Superior temporal gyrus (tissue), 1 donor: ENCODE data around the gene CNOT4.

Source experiments
- DNase-seq: peaks from one replicate; pipeline ENCODE4 v3.0.0-alpha.2; 2016; ENCODE audit errors: extremely low spot score

Gene CNOT4

DNA sequence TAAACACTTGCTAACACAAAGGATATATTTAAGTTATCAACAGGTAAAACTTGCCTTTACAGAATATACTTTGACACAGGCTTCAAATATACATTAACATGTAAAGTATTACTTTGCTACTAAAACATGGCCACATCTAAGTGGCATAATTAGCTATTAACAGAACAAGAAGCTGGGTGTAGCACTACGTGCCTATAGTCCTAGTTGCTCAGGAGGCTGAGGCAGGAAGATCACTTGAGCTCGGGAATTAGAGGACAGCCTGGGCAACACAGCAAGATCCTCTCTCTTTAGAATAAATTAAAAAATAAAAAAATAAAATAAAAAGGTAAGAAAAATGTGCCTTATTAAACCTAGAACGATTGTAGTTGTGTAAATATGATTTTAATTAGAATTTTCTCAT is 106.6 kb downstream of the CNOT4 start:
- DNase-seq, result no peak

DNA sequence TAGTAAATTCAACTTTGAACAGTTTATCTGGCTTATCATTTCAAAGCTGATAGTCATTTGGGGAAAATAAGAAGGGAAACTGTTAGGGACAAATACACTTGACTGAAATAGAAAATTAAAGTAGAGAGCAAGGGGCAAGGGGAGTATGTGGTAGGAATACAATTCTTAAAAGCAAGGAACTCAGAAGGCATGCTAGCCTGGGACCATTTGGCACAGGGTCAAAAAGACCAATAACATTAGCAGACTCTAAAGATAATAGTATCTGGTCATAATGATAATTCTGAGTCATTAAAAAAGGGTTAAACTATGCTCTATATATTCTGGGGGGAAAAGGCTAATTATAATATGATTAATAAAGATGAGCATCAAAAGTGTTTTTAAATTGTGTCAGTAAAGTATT is 112.2 kb downstream of the CNOT4 start:
- DNase-seq, result no peak

DNA sequence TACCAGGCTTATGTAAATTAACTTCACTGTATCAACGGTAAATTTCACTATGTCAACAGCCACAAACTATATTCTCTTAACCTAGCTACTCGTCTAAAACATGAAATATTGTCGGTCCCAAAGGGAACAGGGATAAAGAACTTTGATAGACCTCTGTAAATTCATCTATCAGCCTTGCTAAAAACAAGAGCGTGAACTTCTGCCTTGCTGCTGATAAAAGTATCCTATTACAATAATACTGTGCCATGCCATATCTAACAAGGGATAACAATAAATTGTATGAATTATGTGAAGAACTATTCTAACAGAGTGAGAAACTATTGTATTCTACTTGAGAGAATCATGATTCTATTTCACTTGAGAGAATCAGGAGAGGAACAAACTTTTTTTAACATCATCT is 117.2 kb downstream of the CNOT4 start:
- no peak for DNase-seq

DNA sequence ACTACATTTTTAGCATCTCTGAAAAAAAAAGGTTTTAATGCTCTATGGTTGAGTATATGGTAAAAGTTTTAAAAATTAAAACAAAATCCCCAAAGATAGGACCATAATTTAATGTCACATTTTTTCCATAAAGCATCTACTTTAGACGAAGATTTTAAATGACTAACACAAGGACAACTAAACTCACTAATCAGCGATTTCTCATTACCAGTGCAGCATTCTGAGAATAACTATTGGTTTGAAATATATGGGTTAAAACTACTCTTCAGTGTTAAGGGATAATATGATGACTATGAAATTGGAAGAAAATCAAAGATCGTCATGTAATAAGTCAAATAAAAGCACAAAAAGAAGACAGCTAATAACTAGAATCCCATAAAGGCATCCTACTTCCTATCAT is 118.4 kb downstream of the CNOT4 start:
- DNase-seq, result no peak

DNA sequence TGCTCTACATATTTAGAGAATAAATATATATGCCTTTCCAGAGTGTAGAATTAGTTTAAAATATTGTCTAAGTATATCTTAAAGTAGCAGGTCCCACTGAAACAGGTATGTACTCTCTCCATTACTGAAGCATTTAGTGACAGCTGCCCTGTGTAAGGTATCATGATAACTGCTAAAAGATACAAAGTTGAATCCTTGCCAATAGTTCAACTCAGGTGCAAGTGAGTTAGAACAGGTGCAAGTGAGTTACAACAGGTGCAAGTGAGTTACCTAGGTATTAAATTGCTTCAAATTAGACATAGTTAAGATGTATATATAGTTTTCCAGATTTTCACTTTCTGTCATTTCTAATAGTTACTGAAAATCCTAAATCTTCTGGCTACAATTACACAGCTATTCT is 119.1 kb downstream of the CNOT4 start:
- DNase-seq, result no peak

DNA sequence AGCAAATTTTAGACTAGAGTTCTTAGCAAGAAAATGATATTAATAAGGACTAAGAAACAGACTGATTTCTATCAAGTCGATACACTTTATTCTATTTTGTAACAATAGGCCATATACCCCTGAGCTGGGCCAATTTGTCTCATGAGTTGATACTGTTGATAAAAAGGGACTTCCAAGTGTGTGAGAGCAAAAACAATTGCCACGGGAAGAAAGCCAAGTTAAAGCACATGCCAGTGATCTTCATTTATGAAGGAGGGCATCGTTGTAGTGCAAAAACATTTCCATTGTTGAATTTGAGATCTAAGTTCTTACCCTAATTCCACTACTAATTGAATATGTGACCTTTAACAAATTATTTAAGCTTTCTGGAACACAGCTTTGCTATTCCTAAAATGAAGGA is 119.9 kb downstream of the CNOT4 start:
- DNase-seq, result no peak

DNA sequence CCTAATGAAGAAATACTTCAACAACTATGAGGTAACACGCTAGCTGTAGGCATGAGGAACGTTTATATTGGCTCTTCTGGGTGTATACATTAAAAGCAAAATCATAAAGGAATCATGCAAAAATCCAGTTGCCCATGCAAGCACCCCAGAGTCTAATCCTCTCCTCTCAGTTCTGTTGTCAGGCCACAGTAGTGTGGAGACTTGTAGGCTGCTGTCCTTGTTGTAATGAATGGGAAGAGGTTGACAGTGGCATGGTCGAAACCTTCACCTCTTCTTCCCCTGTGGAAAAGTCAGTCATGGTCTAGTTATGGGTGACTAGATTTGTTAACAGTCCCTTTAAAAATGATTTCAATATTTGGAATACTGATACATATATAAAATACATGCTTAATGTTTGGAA is 121.3 kb downstream of the CNOT4 start:
- DNase-seq, result no peak

DNA sequence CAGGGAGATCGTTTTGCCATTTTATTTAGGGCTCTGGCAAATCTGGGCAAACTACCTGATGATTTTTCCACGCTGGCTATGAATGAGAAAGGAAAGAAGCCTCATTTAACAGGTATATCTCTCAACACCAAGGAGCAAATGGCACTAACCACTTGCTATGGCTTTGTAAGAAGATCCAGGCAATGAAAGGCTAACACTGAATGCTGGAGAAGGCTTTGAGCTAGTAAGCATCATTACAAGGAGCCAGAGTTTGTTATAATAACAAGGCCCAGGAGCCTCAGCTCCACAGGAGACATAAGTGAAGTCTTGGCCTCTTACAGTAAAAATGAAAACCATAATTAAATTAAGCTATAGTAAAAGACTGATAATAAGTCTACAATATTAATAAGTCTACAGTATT is 123.1 kb downstream of the CNOT4 start:
- DNase-seq, result no peak

DNA sequence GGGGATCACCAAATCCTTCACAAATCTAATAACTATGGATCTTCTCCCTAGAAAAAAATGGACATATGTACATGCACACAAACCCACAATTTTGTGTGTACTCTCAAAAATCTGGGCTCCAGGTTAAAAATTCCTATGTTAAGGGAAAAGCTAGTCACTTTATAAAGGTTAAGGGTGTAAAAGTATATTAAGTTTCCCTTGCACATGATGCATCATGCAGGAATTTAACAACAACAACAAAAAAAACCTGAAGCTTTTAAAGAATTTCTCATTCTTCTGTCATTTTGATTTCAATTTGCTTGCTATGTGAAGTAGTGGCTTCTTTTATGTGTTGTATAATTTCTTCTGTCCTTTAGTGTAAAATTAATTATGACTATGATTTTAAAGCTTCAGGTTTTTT is 123.7 kb downstream of the CNOT4 start:
- no peak for DNase-seq

DNA sequence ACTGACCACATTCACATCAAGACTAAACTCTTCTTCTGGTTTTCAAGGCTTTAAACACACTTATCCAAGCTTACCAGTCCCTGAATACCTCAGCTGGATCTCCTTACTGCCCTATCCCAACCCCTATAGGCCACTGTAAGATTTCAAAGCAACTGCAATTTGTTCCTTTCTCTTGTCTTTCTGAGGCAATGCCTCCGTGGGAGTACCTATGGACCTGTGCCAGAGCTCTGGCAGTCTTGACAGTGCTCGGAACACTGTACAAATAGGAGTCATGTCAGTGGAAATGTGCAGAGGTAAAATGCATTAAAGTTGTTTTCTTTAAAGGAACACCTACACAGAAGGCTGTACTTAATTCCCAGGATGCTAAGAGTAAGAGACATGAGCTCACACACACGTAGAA is 124.7 kb downstream of the CNOT4 start:
- DNase-seq, result no peak

DNA sequence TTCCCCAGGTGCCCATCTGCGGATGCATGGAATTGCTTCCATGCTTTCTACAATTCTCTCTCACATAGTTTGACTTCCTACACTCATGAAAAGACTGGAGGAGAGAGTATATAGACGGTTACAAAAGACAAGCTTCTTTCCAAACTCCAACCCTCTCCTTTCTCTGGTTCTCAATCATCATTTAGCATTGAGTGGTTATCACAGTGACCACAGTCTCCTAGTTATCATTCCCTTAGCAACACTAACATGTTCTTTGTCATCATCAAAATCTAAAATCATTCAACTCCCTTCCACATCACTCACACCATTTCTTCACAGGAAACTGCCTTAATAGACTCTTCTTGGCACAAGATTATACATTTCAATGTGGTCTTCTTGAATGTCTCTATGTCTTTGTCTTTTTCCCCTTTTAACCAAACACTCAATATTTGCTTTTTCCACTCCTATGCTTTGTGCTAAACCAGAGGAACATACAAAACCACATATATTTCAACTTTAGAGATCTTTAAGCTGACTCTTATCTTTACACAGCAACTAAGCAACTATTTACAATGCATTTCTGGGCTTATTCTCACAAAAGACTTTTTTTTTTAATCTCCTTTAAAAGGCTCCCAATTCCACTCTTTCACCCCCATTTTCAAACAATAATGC is 126.3 kb downstream of the CNOT4 start:
- DNase-seq, result no peak

DNA sequence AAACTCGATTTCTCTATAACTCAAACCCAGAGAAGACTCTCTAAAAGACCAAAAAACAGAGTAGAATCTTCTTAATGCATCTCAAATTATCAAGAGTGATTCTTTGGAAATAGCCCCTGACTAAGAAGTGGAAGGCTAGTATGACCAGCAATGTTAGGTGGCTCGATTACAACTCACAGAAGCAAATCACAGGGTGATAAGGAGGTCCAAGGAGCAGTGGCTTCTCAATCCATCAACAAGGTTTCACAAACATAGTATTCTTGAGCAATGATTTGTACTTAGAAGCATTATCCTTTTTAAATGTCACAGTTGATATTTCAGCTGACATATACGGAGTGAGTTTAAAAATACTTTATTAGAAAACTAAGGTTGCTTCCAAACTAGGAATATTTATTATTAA is 127.7 kb downstream of the CNOT4 start:
- DNase-seq, result no peak

DNA sequence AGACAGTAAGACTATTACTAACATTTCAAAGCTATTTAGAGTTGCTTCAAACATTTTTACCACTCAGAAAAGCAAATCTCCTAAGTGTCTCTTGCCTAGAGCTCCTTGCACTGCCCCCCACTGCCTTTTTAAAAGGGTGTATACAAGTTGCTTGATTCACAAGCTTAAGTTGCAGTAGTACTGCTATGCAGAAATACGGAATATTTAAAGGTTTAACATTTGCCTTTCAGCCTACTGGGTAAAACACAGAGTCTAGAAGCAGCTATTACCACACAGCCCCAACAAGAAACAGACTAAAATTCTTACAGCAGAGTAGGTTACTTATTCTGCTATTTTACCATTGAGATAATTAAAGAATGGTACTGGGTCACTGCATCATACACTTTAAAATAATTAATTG is 128.5 kb downstream of the CNOT4 start:
- DNase-seq, result no peak

DNA sequence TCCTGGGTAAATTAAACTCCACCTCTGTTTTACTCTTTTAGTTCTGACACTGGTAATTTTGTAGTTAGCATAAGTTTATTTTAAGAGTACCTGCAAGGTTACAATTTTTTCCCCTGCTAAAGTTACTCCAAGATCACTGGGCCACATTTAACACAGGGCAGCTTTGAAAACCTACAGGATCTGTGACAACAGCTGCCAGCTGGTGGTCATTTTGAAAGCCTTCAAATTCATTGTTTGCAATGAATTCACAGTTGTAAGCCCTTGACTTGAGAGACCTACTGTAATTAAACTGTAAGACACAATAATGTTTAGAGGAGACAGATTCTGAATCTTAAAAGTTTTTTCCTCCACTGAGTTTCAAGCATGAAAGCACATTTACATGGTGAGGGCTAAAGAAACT is 129.6 kb downstream of the CNOT4 start:
- DNase-seq, result no peak

DNA sequence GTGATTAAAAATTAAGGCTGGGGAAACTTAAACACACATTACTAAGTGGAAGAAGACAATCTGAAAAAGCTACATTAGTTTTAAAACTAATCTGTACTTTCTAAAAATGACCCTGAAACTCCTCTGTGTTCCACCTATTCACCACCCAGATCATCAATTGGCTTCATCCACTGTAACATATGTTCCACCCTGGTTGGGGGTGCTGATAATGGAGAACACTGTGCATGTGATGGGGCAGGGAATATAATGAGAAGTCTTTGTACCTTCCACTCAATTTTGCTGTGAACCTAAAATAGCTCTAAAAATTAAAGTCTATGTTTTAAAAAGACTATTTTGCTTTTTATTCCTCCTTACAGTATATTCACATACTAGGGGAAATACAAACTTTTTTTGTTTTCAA is 132.7 kb downstream of the CNOT4 start:
- no peak for DNase-seq

DNA sequence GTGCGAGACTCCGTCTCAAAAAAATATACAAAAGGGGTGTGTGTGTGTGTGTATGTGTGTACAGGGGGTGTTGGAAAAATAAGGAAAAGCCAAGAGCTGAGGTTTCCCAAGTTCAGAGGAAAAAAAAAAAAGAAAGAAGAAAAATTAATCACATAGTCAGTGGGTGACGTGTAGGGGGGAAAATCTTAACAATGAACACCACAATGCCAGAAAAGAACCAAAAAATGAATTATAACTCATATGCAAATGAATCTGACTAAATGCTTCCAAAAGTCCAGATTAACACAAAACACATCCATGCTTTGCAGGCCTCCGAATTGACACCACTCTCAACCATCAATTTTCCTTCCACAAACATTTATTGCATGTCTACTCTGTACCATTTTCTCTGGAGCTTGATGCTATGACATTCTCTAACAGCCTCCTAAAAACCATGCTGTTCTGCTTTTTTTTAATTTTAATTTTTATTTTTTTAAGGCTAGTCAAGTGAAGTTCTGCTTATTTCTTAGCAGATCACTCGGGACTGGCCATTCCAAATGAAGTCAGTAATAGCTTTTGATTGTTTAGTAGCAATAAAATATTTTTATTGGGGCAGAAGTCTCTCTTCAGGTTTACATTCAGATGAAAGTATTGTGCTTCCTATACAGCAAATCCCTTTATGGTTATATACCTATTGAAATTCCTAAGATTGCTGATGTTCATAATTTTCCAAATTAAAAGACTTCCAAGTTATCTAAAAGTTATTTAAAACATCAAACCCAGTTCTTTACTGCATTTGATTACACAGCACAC is 133.8 kb downstream of the CNOT4 start:
- DNase-seq, result no peak

DNA sequence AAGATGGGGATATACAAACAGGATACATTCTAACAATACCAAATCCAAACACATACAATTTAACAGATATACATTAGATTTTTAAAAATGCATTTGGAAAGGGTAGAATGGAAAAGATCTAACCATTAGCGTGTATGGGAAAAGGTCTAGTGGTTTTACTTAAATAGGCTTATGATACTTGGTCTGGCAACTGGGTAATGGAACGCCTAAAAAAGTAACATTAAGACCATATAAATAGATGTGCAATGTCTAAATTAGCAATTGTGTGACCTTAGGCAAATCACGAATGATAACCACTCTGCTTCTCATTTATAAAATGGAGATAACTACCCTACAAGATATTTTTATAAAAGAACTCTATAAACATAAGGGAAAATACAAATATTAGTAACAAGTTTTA is 135.2 kb downstream of the CNOT4 start:
- DNase-seq, result no peak

DNA sequence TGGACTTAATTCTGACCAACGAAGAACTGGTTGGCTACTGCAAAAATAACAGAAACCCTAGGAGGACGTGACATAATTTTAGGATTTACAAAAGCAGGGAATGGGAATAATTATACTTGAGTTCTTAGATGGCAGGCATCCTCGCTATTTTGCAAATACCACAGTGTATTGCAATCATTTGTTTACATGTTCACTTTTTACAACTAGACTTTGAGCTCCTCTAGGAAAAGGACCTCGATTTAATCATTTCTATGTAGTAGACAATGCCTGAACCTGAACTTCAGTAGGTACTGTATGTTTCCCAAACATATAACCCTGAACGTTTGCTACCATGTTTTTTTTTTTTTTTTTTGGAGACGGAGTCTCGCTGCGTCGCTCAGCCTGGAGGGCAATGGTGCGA is 137.7 kb downstream of the CNOT4 start:
- no peak for DNase-seq

DNA sequence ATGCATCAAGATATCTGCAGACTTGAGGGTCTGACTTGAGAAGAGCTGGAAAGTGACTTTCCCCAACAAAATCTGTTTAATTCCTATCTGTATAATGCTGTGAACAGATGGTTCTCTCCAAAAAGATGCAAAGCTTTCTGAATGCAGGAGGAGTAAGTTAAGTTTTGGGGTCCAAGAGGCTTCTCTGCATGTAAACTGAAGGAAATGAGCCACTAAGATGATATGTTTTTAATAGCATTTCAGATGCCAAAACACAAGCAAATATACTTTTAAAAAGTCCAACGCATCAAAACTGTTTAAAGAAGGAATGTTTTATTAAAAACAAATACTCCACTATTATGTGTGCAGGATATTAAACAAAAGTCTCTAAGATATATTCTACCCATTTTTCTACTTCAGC is 139.2 kb downstream of the CNOT4 start:
- DNase-seq, result no peak

DNA sequence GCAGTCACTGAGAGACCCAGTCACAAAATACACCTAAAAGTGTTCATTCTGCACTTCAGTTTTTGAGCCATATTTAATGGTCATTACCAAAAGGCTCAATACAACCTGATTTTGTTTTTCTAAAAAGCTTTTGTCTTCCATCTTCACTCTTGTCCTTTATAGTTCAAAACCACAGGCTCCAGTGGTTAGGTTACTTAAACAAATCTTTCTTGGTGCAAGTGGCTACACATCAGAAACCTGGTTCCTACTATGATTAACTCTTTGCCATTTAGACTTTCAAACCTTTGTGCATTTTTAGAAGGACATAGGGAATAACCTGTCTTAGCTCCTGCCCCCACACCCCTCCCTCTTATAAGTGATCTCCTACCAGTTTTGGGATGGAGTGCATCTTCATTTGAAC is 140.5 kb downstream of the CNOT4 start:
- DNase-seq, result no peak

DNA sequence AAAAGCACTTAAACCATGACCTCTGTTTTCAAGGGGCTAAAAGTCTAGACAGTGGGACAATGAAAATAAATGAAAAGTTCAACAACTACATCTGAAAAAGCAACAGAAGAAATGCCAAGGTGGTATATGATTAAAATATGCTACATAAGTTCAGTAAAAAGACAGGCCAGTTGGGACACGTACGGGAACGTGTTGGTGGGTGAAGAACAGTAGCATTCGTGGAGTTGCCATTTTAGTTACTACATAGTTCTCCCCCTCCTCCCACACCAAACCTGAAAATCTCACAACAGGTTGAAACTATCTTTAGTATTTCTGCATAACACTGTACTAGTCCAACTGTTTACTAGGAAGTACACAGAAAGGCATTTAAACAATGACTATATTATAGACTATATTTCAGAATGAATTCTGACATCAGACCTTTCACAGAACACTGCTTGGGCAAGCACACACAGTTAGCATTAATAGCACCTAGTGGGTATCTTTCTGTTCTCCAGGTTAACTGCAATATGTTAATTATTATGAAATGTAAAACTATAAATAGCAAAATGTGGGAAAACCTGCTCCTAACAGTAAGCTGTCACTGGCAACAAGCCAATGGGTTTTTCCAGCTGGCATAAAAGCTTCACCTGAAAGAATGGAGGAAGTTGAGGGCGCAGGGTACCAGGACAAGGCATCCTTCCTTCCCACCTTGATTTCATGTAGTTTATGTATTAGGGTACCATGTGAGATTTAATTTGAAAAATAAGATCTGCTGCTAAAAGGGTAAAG is 141.3 kb downstream of the CNOT4 start:
- no peak for DNase-seq

DNA sequence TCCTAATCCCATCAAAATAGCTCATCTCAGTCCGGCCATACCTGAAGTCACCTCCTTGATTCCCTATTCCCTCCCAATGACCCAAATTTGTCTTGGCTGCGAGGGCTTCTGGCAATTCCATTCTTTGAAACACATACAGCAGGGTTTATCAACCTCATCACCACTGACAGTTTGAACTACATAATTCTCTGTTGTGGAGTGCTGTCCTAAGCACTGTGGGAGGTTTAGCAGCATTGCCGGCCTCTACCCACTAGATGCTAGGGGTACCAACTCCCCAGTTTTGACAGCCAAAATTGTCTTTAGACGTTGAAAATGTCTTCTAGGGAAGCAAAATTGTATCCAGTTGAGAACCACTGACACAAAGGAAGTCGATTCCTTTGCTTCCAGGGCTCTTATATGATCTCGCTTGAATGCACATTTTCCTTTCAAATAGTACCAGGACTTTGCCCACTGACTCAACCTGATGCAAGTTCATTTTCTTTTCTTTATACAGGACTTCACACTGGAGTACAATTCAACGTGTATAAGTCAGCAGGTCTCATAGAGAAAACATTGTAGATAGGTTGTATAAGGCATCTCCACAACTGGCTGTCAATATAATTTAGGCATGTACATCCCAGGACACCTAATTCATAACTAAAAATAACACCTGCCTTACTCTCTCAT is 142.9 kb downstream of the CNOT4 start:
- DNase-seq, result no peak
